ENCODE measurements around the gene PANX2.
"Not testable (repeated sequence)": the region's sequence is repeated elsewhere in the genome, so short reads cannot be mapped to it uniquely, and the experiment has no call there.

The PANX2 gene, protein sequence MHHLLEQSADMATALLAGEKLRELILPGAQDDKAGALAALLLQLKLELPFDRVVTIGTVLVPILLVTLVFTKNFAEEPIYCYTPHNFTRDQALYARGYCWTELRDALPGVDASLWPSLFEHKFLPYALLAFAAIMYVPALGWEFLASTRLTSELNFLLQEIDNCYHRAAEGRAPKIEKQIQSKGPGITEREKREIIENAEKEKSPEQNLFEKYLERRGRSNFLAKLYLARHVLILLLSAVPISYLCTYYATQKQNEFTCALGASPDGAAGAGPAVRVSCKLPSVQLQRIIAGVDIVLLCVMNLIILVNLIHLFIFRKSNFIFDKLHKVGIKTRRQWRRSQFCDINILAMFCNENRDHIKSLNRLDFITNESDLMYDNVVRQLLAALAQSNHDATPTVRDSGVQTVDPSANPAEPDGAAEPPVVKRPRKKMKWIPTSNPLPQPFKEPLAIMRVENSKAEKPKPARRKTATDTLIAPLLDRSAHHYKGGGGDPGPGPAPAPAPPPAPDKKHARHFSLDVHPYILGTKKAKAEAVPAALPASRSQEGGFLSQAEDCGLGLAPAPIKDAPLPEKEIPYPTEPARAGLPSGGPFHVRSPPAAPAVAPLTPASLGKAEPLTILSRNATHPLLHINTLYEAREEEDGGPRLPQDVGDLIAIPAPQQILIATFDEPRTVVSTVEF

DNA sequence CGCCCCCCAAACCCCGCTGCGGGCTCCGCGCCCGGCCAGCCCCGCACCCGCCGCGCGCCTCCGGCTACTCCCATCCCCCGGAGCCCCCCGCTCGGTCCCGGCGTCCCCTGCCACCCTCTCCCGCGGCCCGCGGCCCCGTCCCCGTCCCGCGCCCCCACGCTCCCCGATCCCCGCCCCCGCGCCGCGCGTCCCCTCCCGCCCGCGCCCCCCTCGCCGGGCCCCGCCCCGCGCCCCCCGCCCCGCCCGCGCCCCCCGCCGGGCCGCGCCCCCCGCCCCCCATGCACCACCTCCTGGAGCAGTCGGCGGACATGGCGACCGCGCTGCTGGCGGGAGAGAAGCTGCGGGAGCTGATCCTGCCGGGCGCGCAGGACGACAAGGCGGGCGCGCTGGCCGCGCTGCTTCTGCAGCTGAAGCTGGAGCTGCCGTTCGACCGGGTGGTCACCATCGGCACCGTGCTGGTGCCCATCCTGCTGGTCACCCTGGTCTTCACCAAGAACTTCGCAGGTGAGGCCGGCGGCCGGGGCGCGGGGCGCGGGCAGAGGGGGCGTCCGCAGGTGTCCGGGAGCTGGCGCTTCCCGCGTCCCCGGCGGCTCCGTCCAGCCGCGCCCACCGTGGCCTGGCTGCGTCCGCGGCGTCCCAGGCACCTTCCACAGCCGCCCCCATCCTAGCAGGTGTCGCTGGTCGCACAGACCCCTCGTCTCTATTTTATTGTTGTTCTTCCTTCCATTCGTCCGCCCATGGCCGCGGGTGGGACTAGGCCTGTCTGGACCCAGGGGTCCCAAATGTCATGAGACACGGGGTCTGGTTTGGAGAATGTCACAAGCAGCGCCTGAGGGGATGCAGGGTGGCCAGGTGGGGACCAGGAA lies at the start of gene PANX2:
Gene PANX2 (plus strand): TSS at position 279 of the 866 bp plus-strand sequence. CDS start 0 bp downstream, at position 279.
- peak in 1 of 2 experiments; percentile 31 for DNase-seq
- TF ChIP-seq POLR2A (IDR thresholded peaks at IDR 0.05; ENCODE audit: low read length) (no peak), GATA1 (IDR thresholded peaks at IDR 0.05; ENCODE audit: low read depth, low read length) (no peak)

DNA sequence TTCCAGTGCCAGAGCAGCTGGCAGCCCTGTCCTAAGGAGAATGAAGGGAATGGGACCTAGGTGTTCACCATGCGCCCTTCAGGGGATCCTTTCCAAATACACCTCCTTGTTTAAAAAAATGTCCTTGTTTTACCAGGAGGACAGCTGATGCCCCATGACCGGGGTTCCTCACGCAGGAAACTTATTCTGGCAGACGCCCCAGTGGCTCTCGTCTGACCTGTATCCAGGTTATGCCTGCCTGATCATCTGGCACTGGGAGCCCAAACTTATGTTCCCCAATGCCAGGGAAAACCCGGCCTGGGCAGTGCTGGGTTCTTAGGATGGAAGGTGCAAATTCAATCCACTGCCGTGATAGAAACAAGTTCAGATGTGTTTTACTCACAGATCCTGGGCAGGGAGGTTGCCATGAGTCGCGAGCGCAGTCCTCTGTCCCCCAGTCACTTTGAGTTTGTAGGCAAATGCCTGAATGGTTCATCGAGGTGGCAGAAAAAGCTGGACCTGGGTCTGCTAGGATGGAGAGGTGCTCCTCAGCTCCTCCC lies 49.3 kb upstream of the PANX2 start:
- TF ChIP-seq GATA1 (IDR thresholded peaks at IDR 0.05; ENCODE audit: low read depth, low read length) (no peak), POLR2A (IDR thresholded peaks at IDR 0.05; ENCODE audit: low read length) (no peak)
- DNase-seq: no peak

GRCh38 chr22:50123119-50123518 lies 47.4 kb upstream of the PANX2 start:
- TF ChIP-seq GATA1 (IDR thresholded peaks at IDR 0.05; ENCODE audit: low read depth, low read length) (no peak), POLR2A (IDR thresholded peaks at IDR 0.05; ENCODE audit: low read length) (no peak)
- DNase-seq: no peak

DNA sequence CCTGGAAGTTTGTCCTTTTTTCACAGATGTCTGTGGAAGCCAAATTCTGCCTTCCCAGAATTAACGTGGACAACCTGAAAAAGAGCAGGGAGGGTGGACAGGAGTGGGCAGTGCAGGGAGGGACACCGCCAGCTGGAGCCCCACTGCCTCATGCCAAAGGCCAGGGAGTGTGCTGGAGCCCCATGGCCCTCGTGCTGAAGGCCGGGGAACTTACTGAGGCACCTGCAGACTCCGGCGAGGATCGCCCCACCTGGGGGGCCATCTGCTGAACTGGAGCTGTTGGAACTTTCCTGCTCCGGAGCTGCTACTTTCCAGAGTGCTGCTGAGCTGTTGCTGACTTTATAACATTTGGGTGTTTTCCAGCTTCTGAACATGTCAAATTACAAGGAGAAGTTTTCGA lies 45.5 kb upstream of the PANX2 start:
- no peak for DNase-seq
- TF ChIP-seq GATA1 (IDR thresholded peaks at IDR 0.05; ENCODE audit: low read depth, low read length) (no peak), POLR2A (IDR thresholded peaks at IDR 0.05; ENCODE audit: low read length) (no peak)

GRCh38 chr22:50129121-50129736 lies 41.3 kb upstream of the PANX2 start:
- no peak for TF ChIP-seq POLR2A (IDR thresholded peaks at IDR 0.05; ENCODE audit: low read length)
- TF ChIP-seq GATA1 (IDR thresholded peaks at IDR 0.05; ENCODE audit: low read depth, low read length): no peak
- DNase-seq: no peak

GRCh38 chr22:50131894-50132293 lies 38.6 kb upstream of the PANX2 start:
- TF ChIP-seq POLR2A (IDR thresholded peaks at IDR 0.05; ENCODE audit: low read length): no peak
- TF ChIP-seq GATA1 (IDR thresholded peaks at IDR 0.05; ENCODE audit: low read depth, low read length): no peak
- DNase-seq: no peak

DNA sequence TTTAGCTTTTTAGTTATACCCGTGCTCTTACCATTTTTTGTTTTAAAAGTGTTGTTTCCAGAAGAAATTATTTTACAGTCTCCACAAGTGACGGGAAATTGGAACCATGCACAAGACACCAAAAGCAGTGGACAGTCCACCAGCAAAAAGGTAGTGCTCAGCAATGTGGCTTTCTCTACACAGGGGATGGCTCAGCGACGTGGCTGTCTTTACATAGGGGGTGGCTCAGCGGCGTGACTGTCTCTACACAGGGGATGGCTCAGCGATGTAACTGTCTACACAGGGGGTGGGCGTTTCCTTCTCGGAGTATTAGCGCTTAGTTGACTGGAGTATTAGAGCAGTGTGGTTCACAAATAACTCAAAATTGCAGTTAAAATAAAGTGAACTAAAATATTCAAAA lies 36.0 kb upstream of the PANX2 start:
- no peak for TF ChIP-seq POLR2A (IDR thresholded peaks at IDR 0.05; ENCODE audit: low read length)
- no peak for TF ChIP-seq GATA1 (IDR thresholded peaks at IDR 0.05; ENCODE audit: low read depth, low read length)
- DNase-seq: no peak

GRCh38 chr22:50136581-50137015 lies 33.9 kb upstream of the PANX2 start:
- DNase-seq: no peak
- TF ChIP-seq GATA1 (IDR thresholded peaks at IDR 0.05; ENCODE audit: low read depth, low read length) (no peak), POLR2A (IDR thresholded peaks at IDR 0.05; ENCODE audit: low read length) (no peak)

DNA sequence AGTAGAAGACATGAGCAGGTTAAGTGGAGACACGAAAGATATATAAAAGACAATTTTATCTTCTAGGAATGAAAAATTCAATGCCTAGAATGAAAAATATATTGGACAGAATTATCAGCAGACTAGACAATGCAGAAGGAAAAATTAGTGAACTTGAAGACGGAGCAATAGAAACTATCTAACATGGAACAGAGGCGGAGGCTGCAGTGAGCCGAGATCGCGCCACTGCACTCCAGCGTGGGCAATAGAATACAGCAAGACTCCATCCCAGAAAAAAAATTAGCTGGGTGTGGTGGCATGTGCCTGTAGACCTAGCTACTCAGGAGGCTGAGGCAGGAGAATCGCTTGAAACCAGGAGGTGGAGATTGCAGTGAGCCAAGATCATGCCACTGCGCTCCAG lies 33.3 kb upstream of the PANX2 start:
- DNase-seq: not testable (repeated sequence)

- no peak for DNase-seq
- no peak for TF ChIP-seq POLR2A (IDR thresholded peaks at IDR 0.05; ENCODE audit: low read length)
Measured at GRCh38 chr22:50138041-50138440, 32.5 kb upstream of the PANX2 start.

GRCh38 chr22:50138988-50139387 lies 31.5 kb upstream of the PANX2 start:
- no peak for TF ChIP-seq GATA1 (IDR thresholded peaks at IDR 0.05; ENCODE audit: low read depth, low read length)
- no peak for TF ChIP-seq POLR2A (IDR thresholded peaks at IDR 0.05; ENCODE audit: low read length)
- no peak for DNase-seq

GRCh38 chr22:50139843-50140415 lies 30.6 kb upstream of the PANX2 start:
- no peak for DNase-seq
- TF ChIP-seq POLR2A (IDR thresholded peaks at IDR 0.05; ENCODE audit: low read length): no peak
- no peak for TF ChIP-seq GATA1 (IDR thresholded peaks at IDR 0.05; ENCODE audit: low read depth, low read length)

DNA sequence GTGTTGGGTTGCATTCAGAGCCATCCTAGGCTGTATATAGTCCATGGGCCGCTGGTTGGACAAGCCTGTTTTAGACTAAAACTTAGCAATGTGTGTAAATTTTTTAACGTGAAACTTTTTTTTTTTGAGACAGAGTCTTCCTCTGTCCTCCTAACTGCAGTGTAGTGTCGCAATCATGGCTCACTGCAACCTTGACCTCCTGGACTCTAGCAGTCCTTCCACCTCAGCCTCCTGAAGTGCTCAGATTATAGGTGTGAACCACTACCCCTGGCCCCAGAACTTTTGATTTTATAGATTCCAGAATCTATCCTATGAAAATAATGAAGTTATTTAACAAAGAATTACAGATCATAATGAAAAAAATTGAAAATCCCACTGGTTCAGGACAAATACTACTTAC lies 29.9 kb upstream of the PANX2 start:
- TF ChIP-seq GATA1 (IDR thresholded peaks at IDR 0.05; ENCODE audit: low read depth, low read length): no peak
- no peak for TF ChIP-seq POLR2A (IDR thresholded peaks at IDR 0.05; ENCODE audit: low read length)
- DNase-seq: no peak

Measured in erythroblast (primary cell).